Right lobe of liver (tissue), 6 donors: ENCODE data around the gene BEST1. TPM values are rescaled to one million over a fixed set of nuclear protein-coding genes. Genes with fewer than 3 reads are reported as not detected.
A peak's percentile ranks its signal among the peaks of the same experiment; 100 is the strongest.

Source experiments
- ATAC-seq, 4 donors: fragments of 200-7000 bp; cut with Tn5 transposase; one replicate each; pipeline ENCODE4 v1.9.1; 2020; ENCODE audit warnings: mild to moderate bottlenecking in 4 of 4, moderate library complexity in 4 of 4
- DNase-seq, 3 donors: peaks; one replicate each; pipeline ENCODE4 v3.0.0-alpha.2; 2020
- H3K27ac ChIP-seq, 3 donors: fragments of 200-600 bp; one replicate each; pipeline ENCODE4 v1.8.0; 2022
- H3K27me3 ChIP-seq, 2 donors: fragments of 200-600 bp; one replicate each; pipeline ENCODE4 v1.8.0; 2022
- H3K36me3 ChIP-seq, 4 donors: fragments of 200-600 bp; sonication (generic) in 1 of 4; one replicate each; pipeline versions ENCODE4 v1.5.1 to v1.8.0; 2017 to 2022; ENCODE audit warnings: control low read depth in 1 of 4
- H3K4me1 ChIP-seq, 4 donors: fragments of 200-600 bp; sonication (generic) in 1 of 4; one replicate each; pipeline versions ENCODE4 v1.5.1 to v1.8.0; 2017 to 2022; ENCODE audit warnings: control low read depth in 1 of 4
- H3K4me3 ChIP-seq, 3 donors: fragments of 200-600 bp; one replicate each; pipeline ENCODE4 v1.8.0; 2022
- H3K9me3 ChIP-seq, 4 donors: fragments of 200-600 bp; sonication (generic) in 1 of 4; one replicate each; pipeline versions ENCODE4 v1.5.1 to v1.8.0; 2017 to 2022; ENCODE audit warnings: control low read depth in 1 of 4
- CTCF ChIP-seq, 4 donors: fragments of 200-600 bp in 3 of 4; fragments of 450-650 bp in 1 of 4; IDR thresholded peaks; one replicate each; pipeline versions ENCODE4 v1.5.1 to v1.8.0; 2016 to 2022; ENCODE audit warnings: antibody characterized with exemption in 4 of 4, mild to moderate bottlenecking in 2 of 4
- POLR2A ChIP-seq: fragments of 450-650 bp; IDR thresholded peaks from one replicate; pipeline ENCODE4 v1.6.1; 2017; ENCODE audit warnings: antibody characterized with exemption, mild to moderate bottlenecking
- WGBS: methylation state at CpG from one replicate; pipeline ENCODE4 v1.1.6; 2018; ENCODE audit warnings: low coverage, low lambda C conversion rate; ENCODE audit not compliant: insufficient coverage; ENCODE audit errors: missing lambda C conversion rate; 5-methylcytosine and 5-hydroxymethylcytosine counted together
- intact Hi-C, 2 donors: fragments of 100-400 bp; cut with DNase I; formaldehyde crosslinking; loops; one replicate each; pipeline versions ENCODE4 v1.11.2 to v1.14.1; 2022
- total RNA-seq, 6 experiments: library from RNA; depleted of rRNA in 2 of 6; stranded (reverse); fragments of >200 nt in 2 of 6; fragmentation: NEBNext Ultra II Directional in 3 of 6; extraction: Animal tissue kit (Norgen Biotek cat#: 25700) in 3 of 6; gene quantifications; one replicate each; pipeline versions ENCODE4 v1.1.0 to v1.2.4, GENCODE V29; 2016 to 2023
- donor health status: DM: no; HTN: yes; CAD: no.
- donor health status: DM: no; HTN: no; CAD: no.
- donor health status: DM: no; HTN: no; CAD: no.
- donor health status: DM: no; HTN: yes; CAD: no.
- donor health status: DM: no; HTN: yes; CAD: no.

Gene BEST1
- total RNA-seq, 6 experiments from 2014 or later = 0.55 to 2.3 (median 0.91) TPM

- Histone ChIP-seq H3K27me3 (no peaks in the 10 kb centered on the region), H3K27ac (peak overlapping the region in 2 of 3 donors; percentile 86 to 94), H3K4me1 (peaks cover 0 to 68% (median 32%) of the 10 kb centered on the region in 4 donors), H3K4me3 (no peak overlapping the region), H3K9me3 (no peaks in the 10 kb centered on the region), H3K36me3 (peaks cover 0 to 18% (median 10%) of the 10 kb centered on the region in 4 donors)
- no peak for TF ChIP-seq POLR2A
- TF ChIP-seq CTCF (IDR thresholded peaks at IDR 0.05) = no peak
- DNase-seq (no peak), ATAC-seq (no peak)
- intact Hi-C loops = no loop called here
- 92% methylated on average over 7 of the region's 7 CpGs for WGBS
Measured at GRCh38 chr11:61969391-61969758, 19.2 kb downstream of the BEST1 start.

- TF ChIP-seq CTCF (IDR thresholded peaks at IDR 0.05) (no peak), POLR2A (peak; percentile 55)
- Histone ChIP-seq H3K27me3 (no peaks in the 10 kb centered on the region), H3K9me3 (no peaks in the 10 kb centered on the region), H3K4me1 (peaks cover 0 to 68% (median 32%) of the 10 kb centered on the region in 4 donors), H3K36me3 (peaks cover 0 to 11% (median 4%) of the 10 kb centered on the region in 4 donors), H3K27ac (peak overlapping the region; percentile 86 to 94 (median 89)), H3K4me3 (no peak overlapping the region)
- intact Hi-C loops = no loop called here
- DNase-seq (no peak), ATAC-seq (no peak)
- WGBS = 70% methylated on average over 2 of the region's 2 CpGs
Measured at GRCh38 chr11:61969838-61970662, 19.9 kb downstream of the BEST1 start.

GRCh38 chr11:61971248-61972111, 21.3 kb downstream of the BEST1 start:
- TF ChIP-seq POLR2A (peak; percentile 70), CTCF (IDR thresholded peaks at IDR 0.05) (no peak)
- intact Hi-C loops = no loop called here
- ATAC-seq = peak; percentile 42 to 60 (median 52)
- Histone ChIP-seq H3K4me3 (peak overlapping the region in 2 of 3 donors; percentile 12 to 29), H3K27me3 (no peaks in the 10 kb centered on the region), H3K9me3 (no peaks in the 10 kb centered on the region), H3K4me1 (peaks cover 0 to 70% (median 29%) of the 10 kb centered on the region in 4 donors), H3K27ac (peak overlapping the region; percentile 86 to 94 (median 89)), H3K36me3 (no peaks in the 10 kb centered on the region)
- DNase-seq = peak; percentile 95 to 98 (median 98)
- WGBS = 34% methylated on average over 8 of the region's 16 CpGs

GRCh38 chr11:61972112-61972671, 22.0 kb downstream of the BEST1 start:
- Histone ChIP-seq H3K36me3 (no peaks in the 10 kb centered on the region), H3K4me1 (peaks cover 0 to 77% (median 30%) of the 10 kb centered on the region in 4 donors), H3K27me3 (no peaks in the 10 kb centered on the region), H3K27ac (peak overlapping the region; percentile 86 to 94 (median 89)), H3K9me3 (no peaks in the 10 kb centered on the region), H3K4me3 (peak overlapping the region in 2 of 3 donors; percentile 12 to 29)
- ATAC-seq (no peak), DNase-seq (peak in 1 of 3 donors; percentile 37)
- intact Hi-C loops = no loop called here
- no peak for TF ChIP-seq CTCF (IDR thresholded peaks at IDR 0.05)
- no peak for TF ChIP-seq POLR2A
- 22% methylated on average over 7 of the region's 7 CpGs for WGBS
